GM12878 (cell line): ENCODE measurements around the gene FAR2. TPM values are rescaled to one million over a fixed set of nuclear protein-coding genes. Genes with fewer than 3 reads are reported as not detected.

Experiments used
- ATAC-seq: fragments of 200-7000 bp; cut with Tn5 transposase; 3 replicates; pipeline ENCODE4 v1.9.1; 2020; ENCODE audit warnings: mild to moderate bottlenecking, moderate library complexity
- BruUV-seq: library from RNA; stranded (reverse); fragments of 400-500 nt; replicated peaks from 2 replicates; lab custom pipeline; 2021; lab: Mats Ljungman, UMichigan
- CTCF ChIA-PET: fragments of 300-600 bp; sonication (Branson Sonifier 250); formaldehyde crosslinking; extraction: SDS; loops from one replicate; lab custom pipeline; 2021; ENCODE audit warnings: inconsistent platforms; lab: Yijun Ruan, JAX
- POLR2A ChIA-PET: fragments of 350-600 bp; formaldehyde crosslinking; extraction: SDS; loops from one replicate; lab custom pipeline; 2021; ENCODE audit warnings: inconsistent platforms; lab: Charles Lee
- RAD21 ChIA-PET: fragments of 300-600 bp; sonication (Branson Sonifier 250); formaldehyde crosslinking; loops from one replicate; lab custom pipeline; 2023; ENCODE audit warnings: antibody characterized with exemption; ENCODE audit not compliant: unreplicated experiment; lab: Charles Lee
- SMC1A ChIA-PET: fragments of 300-600 bp; sonication (Branson Sonifier 250); formaldehyde crosslinking; loops from one replicate; lab custom pipeline; 2023; ENCODE audit not compliant: unreplicated experiment, uncharacterized antibody; lab: Charles Lee
- DNase-seq: peaks from one replicate; pipeline ENCODE4 v3.0.0-alpha.2; 2011; ENCODE audit warnings: low read depth, low spot score
- FAIRE-seq: peaks from 3 replicates; lab custom pipeline; 2011; peaks lifted over from hg19 to GRCh38; lab: Jason Lieb, UNC
- H2AFZ ChIP-seq: 2 replicates; pipeline ENCODE4 v1.6.0; 2011; ENCODE audit warnings: low read depth, low read length, control low read depth; ENCODE audit not compliant: control insufficient read depth
- H3K27ac ChIP-seq: 2 replicates; pipeline ENCODE4 v1.5.1; 2011; ENCODE audit warnings: control low read depth; ENCODE audit not compliant: control insufficient read depth, insufficient read depth
- H3K27me3 ChIP-seq, 2 experiments: replicated peaks in 1 of 2; 2 replicates each; pipeline versions ENCODE4 v1.6.0 to v1.6.1; 2011; ENCODE audit warnings: low read length in 1 of 2; ENCODE audit not compliant: control insufficient read depth in 2 of 2, insufficient read depth in 2 of 2
- H3K36me3 ChIP-seq, 2 experiments: 2 replicates each; pipeline ENCODE4 v1.5.1; 2011; ENCODE audit warnings: low read length in 1 of 2; ENCODE audit not compliant: control insufficient read depth in 2 of 2, insufficient read depth in 2 of 2
- H3K4me1 ChIP-seq: 2 replicates; pipeline ENCODE4 v1.6.1; 2011; ENCODE audit warnings: mild to moderate bottlenecking, low read length, moderate library complexity, mixed read lengths; ENCODE audit not compliant: control insufficient read depth, insufficient read depth
- H3K4me2 ChIP-seq: 2 replicates; pipeline ENCODE4 v1.6.0; 2011; ENCODE audit warnings: control low read depth; ENCODE audit not compliant: control insufficient read depth, insufficient read depth
- H3K4me3 ChIP-seq: fragments of 200-600 bp; sonication (generic); 2 replicates; pipeline ENCODE4 v1.5.1; 2016
- H3K79me2 ChIP-seq: 2 replicates; pipeline ENCODE4 v1.6.0; 2011; ENCODE audit warnings: low read length; ENCODE audit not compliant: control insufficient read depth, insufficient read depth
- H3K9ac ChIP-seq: 2 replicates; pipeline ENCODE4 v1.8.0; 2011; ENCODE audit warnings: low read length, control low read depth, mixed read lengths; ENCODE audit not compliant: control insufficient read depth, insufficient read depth
- H3K9me3 ChIP-seq: replicated peaks from 3 replicates; pipeline ENCODE4 v1.5.1; 2011; ENCODE audit warnings: mild to moderate bottlenecking, low read length; ENCODE audit not compliant: control insufficient read depth, insufficient read depth
- H4K20me1 ChIP-seq: 2 replicates; pipeline ENCODE4 v1.6.0; 2011; ENCODE audit not compliant: control insufficient read depth, insufficient read depth
- EP300 ChIP-seq, 2 experiments: fragments of 150-350 bp in 1 of 2; IDR thresholded peaks; 2 replicates each; pipeline ENCODE4 v1.6.1; 2011 to 2012; ENCODE audit warnings: low read depth in 2 of 2, low read length in 2 of 2, borderline replicate concordance in 1 of 2, improper control_type of control experiment in 1 of 2, inconsistent platforms in 1 of 2; ENCODE audit not compliant: control insufficient read depth in 1 of 2
- HDAC2 ChIP-seq: fragments of 200-600 bp; sonication (generic); IDR thresholded peaks from 2 replicates; pipeline ENCODE4 v1.6.1; 2017
- IKZF1 ChIP-seq: fragments of 450-650 bp; conservative IDR thresholded peaks from 2 replicates; pipeline ENCODE4 v1.6.1; 2017; ENCODE audit warnings: antibody characterized with exemption, mild to moderate bottlenecking
- KDM1A ChIP-seq: fragments of 200-600 bp; sonication (generic); IDR thresholded peaks from 2 replicates; pipeline ENCODE4 v1.6.1; 2016; ENCODE audit warnings: borderline replicate concordance
- MTA3 ChIP-seq: IDR thresholded peaks from 2 replicates; pipeline ENCODE4 v1.6.1; 2012; ENCODE audit warnings: low read length, inconsistent platforms, borderline replicate concordance
- MYC ChIP-seq: IDR thresholded peaks from 2 replicates; pipeline ENCODE4 v1.6.1; 2011; ENCODE audit warnings: mild to moderate bottlenecking, low read length, moderate library complexity, inconsistent platforms; ENCODE audit not compliant: insufficient read depth, insufficient replicate concordance, insufficient read length, severe bottlenecking
- NR2F1 ChIP-seq: fragments of 450-650 bp; conservative IDR thresholded peaks from 2 replicates; pipeline ENCODE4 v1.6.1; 2017; ENCODE audit warnings: mild to moderate bottlenecking
- PML ChIP-seq: IDR thresholded peaks from 2 replicates; pipeline ENCODE4 v1.6.1; 2012; ENCODE audit warnings: low read length, inconsistent platforms
- SUPT20H ChIP-seq: IDR thresholded peaks from 2 replicates; pipeline ENCODE4 v1.6.1; 2011; ENCODE audit warnings: low read depth, mild to moderate bottlenecking, low read length, moderate library complexity, borderline replicate concordance; ENCODE audit not compliant: control insufficient read depth
- SUZ12 ChIP-seq: fragments of 200-600 bp; sonication (generic); IDR thresholded peaks from one replicate; pipeline ENCODE4 v1.6.1; 2018; ENCODE audit warnings: antibody characterized with exemption, mild to moderate bottlenecking; ENCODE audit not compliant: unreplicated experiment
- TARDBP ChIP-seq: IDR thresholded peaks from 2 replicates; pipeline ENCODE4 v1.6.1; 2016; ENCODE audit warnings: borderline replicate concordance
- WGBS: methylation state at CpG from one replicate; pipeline ENCODE4 v1.1.6; 2016; ENCODE audit warnings: low lambda C conversion rate; ENCODE audit not compliant: insufficient replicate concordance, insufficient coverage; ENCODE audit errors: missing lambda C conversion rate; 5-methylcytosine and 5-hydroxymethylcytosine counted together
- in situ Hi-C: fragments of 300-500 bp; cut with MboI; formaldehyde crosslinking; loops from 9 replicates; pipeline ENCODE4 v1.14.3; 2018; ENCODE audit warnings: mixed read lengths
- intact Hi-C: fragments of 100-400 bp; cut with micrococcal nuclease; formaldehyde crosslinking; loops from one replicate; pipeline ENCODE4 v1.14.2; 2022; ENCODE audit not compliant: unreplicated experiment
- polyA plus RNA-seq, 11 experiments: library from polyadenylated mRNA; depleted of rRNA in 4 of 11; unstranded in 6 of 11; stranded (reverse) in 5 of 11; fragments of >200 nt; fragmentation: Nextera tagmentation in 4 of 11; fragmentation: Illumina TruSeq in 1 of 11; extraction: Ambion mirVana in 4 of 11; extraction: Trizol in 1 of 11; gene quantifications; 1 replicate in 1 of 11; 2 replicates in 10 of 11; pipeline versions ENCODE4 v1.2.1 to v1.2.3, GENCODE V29; 2011 to 2016; ENCODE audit warnings: inconsistent platforms in 2 of 11, missing spikeins in 2 of 11, low read depth in 1 of 11
- total RNA-seq, 4 experiments: library from RNA; depleted of rRNA in 3 of 4; stranded (reverse); fragments of >200 nt in 3 of 4; fragmentation: Illumina TruSeq in 1 of 4; extraction: Trizol in 1 of 4; gene quantifications; 2 replicates each; pipeline versions ENCODE4 v1.2.1 to v1.2.3, GENCODE V29; 2013 to 2021
- TF ChIP-seq, protein P1 (sequence below): fragments of 450-650 bp; formaldehyde crosslinking; IDR thresholded peaks from 2 replicates; pipeline ENCODE4 v1.4.0; 2020; ENCODE audit warnings: mild to moderate bottlenecking, moderate library complexity
- TF ChIP-seq, protein P2 (sequence below): IDR thresholded peaks from 2 replicates; pipeline ENCODE4 v1.6.1; 2012; ENCODE audit warnings: low read depth, low read length, improper control_type of control experiment
- TF ChIP-seq, protein P3 (sequence below): IDR thresholded peaks from 2 replicates; pipeline ENCODE4 v1.6.1; 2011; ENCODE audit warnings: low read depth, mild to moderate bottlenecking, low read length, moderate library complexity, borderline replicate concordance; ENCODE audit errors: extremely low read depth

Gene FAR2
- total and polyA plus RNA-seq, 10 of the 15 experiments (the other 5 are each of a cell fraction or from before 2014, with no cell fraction given), result 0.50 to 1.1 (median 0.65) TPM

DNA sequence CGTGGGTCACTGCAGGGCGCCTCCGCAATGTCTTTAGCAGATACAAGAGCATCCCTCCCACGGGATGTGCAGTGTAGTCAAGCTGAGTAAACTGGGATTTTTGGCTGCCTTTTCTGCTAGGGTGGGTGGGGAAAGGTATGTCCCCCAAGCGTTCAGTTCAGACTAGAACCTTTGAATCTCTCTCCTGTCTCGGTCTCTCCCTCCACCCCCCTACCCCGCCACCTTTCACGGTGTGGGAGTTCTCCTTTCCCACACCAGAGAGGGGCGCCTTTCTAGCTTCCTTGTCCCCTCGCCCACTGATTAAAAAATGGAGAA lies 525 bp upstream of the FAR2 start (continued):
- TF ChIP-seq, protein P1, sequence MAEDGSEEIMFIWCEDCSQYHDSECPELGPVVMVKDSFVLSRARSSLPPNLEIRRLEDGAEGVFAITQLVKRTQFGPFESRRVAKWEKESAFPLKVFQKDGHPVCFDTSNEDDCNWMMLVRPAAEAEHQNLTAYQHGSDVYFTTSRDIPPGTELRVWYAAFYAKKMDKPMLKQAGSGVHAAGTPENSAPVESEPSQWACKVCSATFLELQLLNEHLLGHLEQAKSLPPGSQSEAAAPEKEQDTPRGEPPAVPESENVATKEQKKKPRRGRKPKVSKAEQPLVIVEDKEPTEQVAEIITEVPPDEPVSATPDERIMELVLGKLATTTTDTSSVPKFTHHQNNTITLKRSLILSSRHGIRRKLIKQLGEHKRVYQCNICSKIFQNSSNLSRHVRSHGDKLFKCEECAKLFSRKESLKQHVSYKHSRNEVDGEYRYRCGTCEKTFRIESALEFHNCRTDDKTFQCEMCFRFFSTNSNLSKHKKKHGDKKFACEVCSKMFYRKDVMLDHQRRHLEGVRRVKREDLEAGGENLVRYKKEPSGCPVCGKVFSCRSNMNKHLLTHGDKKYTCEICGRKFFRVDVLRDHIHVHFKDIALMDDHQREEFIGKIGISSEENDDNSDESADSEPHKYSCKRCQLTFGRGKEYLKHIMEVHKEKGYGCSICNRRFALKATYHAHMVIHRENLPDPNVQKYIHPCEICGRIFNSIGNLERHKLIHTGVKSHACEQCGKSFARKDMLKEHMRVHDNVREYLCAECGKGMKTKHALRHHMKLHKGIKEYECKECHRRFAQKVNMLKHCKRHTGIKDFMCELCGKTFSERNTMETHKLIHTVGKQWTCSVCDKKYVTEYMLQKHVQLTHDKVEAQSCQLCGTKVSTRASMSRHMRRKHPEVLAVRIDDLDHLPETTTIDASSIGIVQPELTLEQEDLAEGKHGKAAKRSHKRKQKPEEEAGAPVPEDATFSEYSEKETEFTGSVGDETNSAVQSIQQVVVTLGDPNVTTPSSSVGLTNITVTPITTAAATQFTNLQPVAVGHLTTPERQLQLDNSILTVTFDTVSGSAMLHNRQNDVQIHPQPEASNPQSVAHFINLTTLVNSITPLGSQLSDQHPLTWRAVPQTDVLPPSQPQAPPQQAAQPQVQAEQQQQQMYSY, result no peak
- TF ChIP-seq, protein P2, sequence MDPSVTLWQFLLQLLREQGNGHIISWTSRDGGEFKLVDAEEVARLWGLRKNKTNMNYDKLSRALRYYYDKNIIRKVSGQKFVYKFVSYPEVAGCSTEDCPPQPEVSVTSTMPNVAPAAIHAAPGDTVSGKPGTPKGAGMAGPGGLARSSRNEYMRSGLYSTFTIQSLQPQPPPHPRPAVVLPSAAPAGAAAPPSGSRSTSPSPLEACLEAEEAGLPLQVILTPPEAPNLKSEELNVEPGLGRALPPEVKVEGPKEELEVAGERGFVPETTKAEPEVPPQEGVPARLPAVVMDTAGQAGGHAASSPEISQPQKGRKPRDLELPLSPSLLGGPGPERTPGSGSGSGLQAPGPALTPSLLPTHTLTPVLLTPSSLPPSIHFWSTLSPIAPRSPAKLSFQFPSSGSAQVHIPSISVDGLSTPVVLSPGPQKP, result no peak
- no peak for TF ChIP-seq MYC
- TF ChIP-seq IKZF1, result no peak
- TF ChIP-seq SUZ12, result no peak
- TF ChIP-seq PML, result no peak
- no peak for TF ChIP-seq HDAC2

DNA sequence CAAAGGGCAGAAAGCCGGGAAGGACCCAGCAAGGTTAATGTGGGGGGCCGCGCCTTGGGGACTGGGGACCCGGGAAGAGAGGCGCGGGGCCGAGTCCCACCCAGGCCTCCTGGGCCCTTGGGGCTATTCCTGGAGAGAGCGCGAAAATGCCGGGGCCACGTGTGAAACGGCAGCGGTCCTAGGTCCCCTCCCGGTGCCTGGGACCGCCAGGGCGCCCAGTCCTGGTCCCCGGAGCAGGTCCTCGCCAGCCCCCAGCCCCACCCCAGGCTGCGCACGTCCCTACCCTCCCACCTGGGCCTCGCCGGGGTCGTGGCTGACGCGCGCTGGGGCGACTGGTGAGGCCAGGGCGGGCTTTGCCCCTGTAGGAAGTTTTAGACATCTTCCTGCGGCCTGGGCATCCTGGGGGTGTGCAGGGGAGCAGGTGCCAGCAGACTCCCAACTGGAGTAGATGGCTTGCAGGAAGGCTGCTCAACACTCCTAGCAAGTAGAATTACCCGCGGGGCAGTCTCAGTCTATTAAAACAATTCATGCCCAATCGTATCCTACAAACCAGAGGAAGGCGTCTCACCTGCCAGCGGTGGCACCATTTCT lies 708 bp downstream of the FAR2 start:
- 60% methylated on average over 27 of the region's 34 CpGs for WGBS
- BruUV-seq, result no TSS peak
- DNase-seq, result no peak
- TF ChIP-seq, protein P3, sequence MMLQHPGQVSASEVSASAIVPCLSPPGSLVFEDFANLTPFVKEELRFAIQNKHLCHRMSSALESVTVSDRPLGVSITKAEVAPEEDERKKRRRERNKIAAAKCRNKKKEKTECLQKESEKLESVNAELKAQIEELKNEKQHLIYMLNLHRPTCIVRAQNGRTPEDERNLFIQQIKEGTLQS, result no peak
- TF ChIP-seq SUPT20H (no peak), MTA3 (no peak), KDM1A (no peak), NR2F1 (no peak), TARDBP (no peak), EP300 (IDR thresholded peaks at IDR 0.05; ENCODE audit: borderline replicate concordance in 1 of 2, control insufficient read depth in 1 of 2, low read depth in 2 of 2, low read length in 2 of 2) (no peak)

More for the DNA sequence above, 708 bp downstream of the FAR2 start:
- H3K4me3 ChIP-seq, result peak overlapping the region; percentile 81
- peak overlapping the region; percentile 1 for H2AFZ ChIP-seq
- no peaks in the 10 kb centered on the region for H3K9me3 ChIP-seq
- H3K27me3 ChIP-seq, result no peaks in the 10 kb centered on the region; a peak in 2 of 4 replicates
- H3K9ac ChIP-seq, result peak overlapping the region; percentile 64; the same call in 1 of the 2 replicates
- intact Hi-C loops (no loop called here), in situ Hi-C loops (no loop called here)
- no peaks in the 10 kb centered on the region for H3K79me2 ChIP-seq
- FAIRE-seq, result no peak
- ChIA-PET RAD21 (no interaction called here), SMC1A (interaction anchor here (1.2 kb wide), 1 partner anchor 14 kb away, joined by 3 read pairs; no protein-coding TSS in a partner anchor), CTCF (no interaction called here), POLR2A (no interaction called here)
- no peaks in the 10 kb centered on the region for H4K20me1 ChIP-seq
- H3K4me1 ChIP-seq, result peaks cover 6% of the 10 kb centered on the region
- peak overlapping the region; percentile 88 for H3K4me2 ChIP-seq
- ATAC-seq, result no peak
- H3K27ac ChIP-seq, result no peak overlapping the region; the same call in 1 of the 2 replicates
- no peaks in the 10 kb centered on the region for H3K36me3 ChIP-seq
